ENCODE results near the gene PDE10A.

GRCh38 chr6:165478581-165478980, 184.5 kb downstream of the PDE10A start:
- TF ChIP-seq, protein P1, sequence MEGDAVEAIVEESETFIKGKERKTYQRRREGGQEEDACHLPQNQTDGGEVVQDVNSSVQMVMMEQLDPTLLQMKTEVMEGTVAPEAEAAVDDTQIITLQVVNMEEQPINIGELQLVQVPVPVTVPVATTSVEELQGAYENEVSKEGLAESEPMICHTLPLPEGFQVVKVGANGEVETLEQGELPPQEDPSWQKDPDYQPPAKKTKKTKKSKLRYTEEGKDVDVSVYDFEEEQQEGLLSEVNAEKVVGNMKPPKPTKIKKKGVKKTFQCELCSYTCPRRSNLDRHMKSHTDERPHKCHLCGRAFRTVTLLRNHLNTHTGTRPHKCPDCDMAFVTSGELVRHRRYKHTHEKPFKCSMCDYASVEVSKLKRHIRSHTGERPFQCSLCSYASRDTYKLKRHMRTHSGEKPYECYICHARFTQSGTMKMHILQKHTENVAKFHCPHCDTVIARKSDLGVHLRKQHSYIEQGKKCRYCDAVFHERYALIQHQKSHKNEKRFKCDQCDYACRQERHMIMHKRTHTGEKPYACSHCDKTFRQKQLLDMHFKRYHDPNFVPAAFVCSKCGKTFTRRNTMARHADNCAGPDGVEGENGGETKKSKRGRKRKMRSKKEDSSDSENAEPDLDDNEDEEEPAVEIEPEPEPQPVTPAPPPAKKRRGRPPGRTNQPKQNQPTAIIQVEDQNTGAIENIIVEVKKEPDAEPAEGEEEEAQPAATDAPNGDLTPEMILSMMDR (conservative IDR thresholded peaks at IDR 0.05; ENCODE audit: low read depth, low read length) = no peak
- TF ChIP-seq EZH2 (IDR thresholded peaks at IDR 0.05; ENCODE audit: low read length, unreplicated experiment) (no peak), EZH2phosphoT487 (IDR thresholded peaks at IDR 0.05; ENCODE audit: borderline replicate concordance, low read length) (no peak)

Data from PC-3 (cell line).